Measurements from ENCODE around the gene PGBD1.
A peak's percentile ranks its signal among the peaks of the same experiment; 100 is the strongest.

Gene PGBD1

DNA sequence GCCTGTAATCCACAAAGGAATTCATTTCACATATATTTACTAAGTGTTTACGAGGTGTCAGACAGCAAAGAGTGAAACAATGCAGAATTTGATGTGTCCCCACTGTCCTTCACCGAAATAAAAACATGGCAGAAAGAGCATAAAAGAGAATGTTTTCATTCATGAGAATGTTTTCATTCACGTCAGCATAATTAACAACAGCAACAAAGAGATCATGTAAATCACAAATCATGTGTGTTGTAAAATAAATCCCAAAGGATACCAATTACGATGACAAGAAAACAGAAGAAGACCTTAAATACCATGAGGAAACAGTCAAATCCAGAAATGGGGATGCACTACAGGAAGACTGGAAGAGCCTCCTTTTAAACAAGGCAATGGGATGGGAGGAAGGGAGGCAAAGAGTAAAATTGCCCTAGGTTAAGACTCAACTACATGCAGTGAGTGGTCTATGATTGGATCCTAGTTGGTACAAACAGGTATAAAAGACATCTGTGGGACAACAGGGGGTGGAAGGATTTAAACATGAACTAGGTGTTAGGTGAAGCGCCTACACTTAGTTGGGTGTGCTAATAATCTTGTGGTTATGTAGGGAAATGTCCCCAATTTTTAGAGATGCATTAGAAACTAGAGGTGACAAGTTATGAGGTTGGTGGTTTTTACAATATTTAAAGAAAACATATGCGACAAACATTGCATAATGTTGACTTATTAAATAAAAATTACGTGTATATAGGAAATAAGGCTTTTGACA is 53.1 kb downstream of the PGBD1 start:
- DNase-seq (ENCODE audit: low read depth): no peak
- TF ChIP-seq, protein P1, sequence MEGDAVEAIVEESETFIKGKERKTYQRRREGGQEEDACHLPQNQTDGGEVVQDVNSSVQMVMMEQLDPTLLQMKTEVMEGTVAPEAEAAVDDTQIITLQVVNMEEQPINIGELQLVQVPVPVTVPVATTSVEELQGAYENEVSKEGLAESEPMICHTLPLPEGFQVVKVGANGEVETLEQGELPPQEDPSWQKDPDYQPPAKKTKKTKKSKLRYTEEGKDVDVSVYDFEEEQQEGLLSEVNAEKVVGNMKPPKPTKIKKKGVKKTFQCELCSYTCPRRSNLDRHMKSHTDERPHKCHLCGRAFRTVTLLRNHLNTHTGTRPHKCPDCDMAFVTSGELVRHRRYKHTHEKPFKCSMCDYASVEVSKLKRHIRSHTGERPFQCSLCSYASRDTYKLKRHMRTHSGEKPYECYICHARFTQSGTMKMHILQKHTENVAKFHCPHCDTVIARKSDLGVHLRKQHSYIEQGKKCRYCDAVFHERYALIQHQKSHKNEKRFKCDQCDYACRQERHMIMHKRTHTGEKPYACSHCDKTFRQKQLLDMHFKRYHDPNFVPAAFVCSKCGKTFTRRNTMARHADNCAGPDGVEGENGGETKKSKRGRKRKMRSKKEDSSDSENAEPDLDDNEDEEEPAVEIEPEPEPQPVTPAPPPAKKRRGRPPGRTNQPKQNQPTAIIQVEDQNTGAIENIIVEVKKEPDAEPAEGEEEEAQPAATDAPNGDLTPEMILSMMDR (IDR thresholded peaks at IDR 0.05; ENCODE audit: insufficient read depth, low read depth, low read length, missing control alignments): no peak
- no peak overlapping the region for H3K4me3 ChIP-seq (ENCODE audit: low read length)

DNA sequence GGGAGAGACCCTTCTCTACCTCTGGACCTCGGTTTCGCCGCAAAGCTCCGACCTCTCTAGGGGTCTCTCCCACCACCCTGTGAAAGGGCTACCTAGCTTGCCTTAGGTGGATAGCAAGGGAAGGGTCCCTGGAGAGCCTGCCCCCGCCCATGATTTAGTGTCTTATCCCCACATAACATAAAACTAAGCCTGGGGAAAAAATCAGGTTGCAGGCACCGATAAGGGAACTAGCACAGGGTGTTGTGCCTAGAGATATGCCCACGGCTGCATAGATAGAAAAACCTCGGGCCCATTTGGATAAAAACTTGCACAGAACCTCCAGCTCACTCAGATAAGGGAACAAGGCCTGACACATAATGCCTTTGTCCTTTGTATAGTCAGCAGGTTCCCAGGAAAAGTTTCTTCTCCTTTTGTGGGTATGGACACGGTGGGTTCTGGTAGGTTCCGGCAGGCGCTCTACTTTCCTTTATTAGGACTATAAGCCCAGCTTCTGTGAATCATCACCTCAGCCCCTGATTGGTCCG is 53.7 kb downstream of the PGBD1 start:
- TF ChIP-seq, protein P1 (IDR thresholded peaks at IDR 0.05; ENCODE audit: insufficient read depth, low read depth, low read length, missing control alignments): no peak
- no peak for DNase-seq (ENCODE audit: low read depth)
- H3K4me3 ChIP-seq (ENCODE audit: low read length): peak overlapping the region; percentile 73

DNA sequence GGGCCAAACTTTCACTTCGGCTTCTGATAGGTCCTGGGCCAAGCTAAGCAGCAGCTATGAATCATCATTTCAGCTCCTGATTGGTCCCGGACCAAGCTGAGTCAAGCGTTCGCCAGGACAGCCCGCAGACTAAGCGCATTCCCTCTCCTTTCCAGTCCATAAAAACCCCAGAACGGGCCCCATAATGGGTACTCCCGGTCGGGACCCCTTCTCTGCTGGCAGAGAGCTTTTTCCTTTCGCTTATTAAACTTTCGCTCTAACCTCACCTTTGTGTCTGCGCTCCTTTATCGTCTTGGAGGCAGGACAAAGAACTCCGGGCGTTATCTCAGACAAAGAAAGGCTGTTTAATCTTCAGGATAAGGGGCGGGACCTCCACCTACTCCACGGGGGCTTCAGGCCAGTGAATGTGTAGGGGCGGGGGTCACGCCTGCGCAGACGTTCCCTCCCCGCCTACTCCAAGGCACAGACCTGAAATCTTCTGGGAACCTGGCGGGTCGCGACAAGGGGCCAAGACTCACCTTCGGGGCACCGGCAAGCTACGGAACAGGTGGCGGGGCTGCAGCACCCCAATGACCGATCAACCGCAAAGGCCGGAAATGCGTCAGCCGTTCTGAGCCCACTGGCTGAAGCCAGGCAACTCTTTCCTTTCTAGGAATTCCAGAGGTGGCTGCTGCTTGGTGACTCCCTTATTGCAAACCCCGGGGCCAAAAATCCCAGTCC is 54.4 kb downstream of the PGBD1 start, which contains the start of gene ZSCAN31:
Gene ZSCAN31 (minus strand): TSS at position 585 of the 720 bp plus-strand sequence. CDS start 6,465 bp downstream, outside the sequence.
- TF ChIP-seq, protein P1 (IDR thresholded peaks at IDR 0.05; ENCODE audit: insufficient read depth, low read depth, low read length, missing control alignments): no peak
- peak within 1 kb of the TSS; percentile 73 for H3K4me3 ChIP-seq (ENCODE audit: low read length)
- DNase-seq (ENCODE audit: low read depth): peak; percentile 98

DNA sequence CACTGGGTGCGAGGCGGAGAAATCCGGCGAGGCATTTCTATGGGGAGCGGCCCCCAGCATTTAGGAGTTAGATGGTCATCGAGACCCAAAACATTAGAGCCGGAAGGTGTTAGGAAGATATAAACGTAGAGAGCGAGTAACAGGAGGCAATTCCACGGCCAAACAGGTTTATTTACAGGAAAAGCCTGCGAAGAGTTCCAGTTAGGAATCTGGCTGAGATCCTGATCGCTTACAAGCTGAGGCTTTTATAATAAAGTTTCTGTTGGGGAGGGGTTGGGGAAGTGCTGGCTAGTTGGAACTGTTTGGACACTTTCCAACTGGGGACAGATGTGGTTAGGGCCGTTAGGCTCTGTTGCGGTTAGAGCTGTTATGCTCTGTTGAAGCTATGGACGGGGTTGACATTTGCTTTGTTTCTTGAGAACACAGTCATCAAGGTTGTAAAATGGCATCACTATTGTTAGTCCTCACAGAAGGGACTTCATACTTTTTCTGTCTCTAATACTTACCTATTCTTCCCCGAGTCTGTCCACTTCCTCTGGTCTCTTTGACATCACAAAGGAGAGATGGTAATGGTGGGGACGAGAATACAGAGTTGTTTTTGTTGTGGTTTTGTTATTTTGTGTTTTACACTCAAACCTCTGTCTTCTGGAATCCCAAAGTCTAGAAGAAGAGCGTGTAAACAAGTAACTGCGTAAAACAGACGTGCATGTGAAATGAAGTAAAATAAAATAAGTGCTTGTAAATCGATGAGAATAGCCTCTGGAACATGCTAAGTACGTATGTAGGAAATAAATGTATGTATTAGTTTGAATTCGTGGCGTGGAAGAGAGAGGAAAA is 55.1 kb downstream of the PGBD1 start:
- TF ChIP-seq, protein P1 (IDR thresholded peaks at IDR 0.05; ENCODE audit: insufficient read depth, low read depth, low read length, missing control alignments): no peak
- H3K4me3 ChIP-seq (ENCODE audit: low read length): peak overlapping the region; percentile 73
- DNase-seq (ENCODE audit: low read depth): peak; percentile 37

DNA sequence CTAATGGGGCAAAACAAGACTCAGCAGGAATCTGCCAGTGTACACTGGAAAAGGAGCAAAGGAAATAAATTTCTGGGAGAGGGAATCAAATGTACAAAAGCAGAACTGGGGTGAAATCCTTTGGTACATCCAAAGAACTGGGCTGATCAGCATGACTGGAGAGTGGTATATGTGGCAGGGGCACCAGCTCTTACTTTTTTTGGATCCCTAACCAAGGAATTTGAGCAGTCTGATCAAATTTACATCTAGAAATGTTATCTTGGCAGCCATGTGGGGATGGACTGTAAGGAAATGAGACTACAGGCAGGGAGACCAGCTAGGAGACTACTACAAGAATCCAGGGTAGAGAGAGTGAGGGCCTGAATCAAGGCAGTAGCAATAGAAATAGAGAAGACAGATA is 55.7 kb downstream of the PGBD1 start:
- TF ChIP-seq, protein P1 (IDR thresholded peaks at IDR 0.05; ENCODE audit: insufficient read depth, low read depth, low read length, missing control alignments): no peak
- DNase-seq (ENCODE audit: low read depth): no peak
- H3K4me3 ChIP-seq (ENCODE audit: low read length): no peak overlapping the region

DNA sequence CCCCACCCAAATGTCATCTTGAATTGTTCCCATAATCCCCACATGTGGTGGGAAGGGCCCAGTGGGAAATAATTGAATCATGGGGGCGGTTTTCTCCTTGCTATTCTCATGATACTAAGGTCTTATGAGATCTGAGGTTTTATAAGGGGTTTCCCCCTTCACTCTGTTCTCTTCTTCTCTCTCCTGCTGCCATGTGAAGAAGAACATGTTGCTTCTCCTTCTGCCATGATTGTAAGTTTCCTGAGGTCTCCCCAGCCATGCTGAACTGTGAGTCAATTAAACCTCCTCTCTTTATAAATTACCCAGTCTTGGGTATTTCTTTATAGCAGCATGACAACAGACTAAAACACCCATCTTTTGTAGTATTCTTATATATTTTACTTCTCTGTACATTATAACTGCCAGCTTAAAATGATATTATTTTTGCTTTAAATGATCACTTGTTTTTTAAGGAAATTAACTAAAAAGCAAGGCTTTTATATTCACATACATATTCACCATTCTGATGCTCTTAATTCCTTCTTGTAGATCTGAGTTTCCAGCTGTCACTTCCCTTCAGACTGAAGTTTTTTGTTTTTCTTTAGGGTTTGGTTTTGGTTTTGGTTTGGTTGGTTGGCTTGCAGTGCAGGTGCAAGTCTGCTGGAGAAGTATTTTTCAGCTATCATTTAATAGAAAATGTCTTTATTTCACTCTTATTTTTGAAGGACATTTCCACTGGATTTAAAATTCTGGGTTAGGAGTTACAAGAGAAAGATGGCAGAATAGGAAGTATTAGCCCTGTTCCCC is 59.1 kb downstream of the PGBD1 start:
- no peak for DNase-seq (ENCODE audit: low read depth)
- TF ChIP-seq, protein P1 (IDR thresholded peaks at IDR 0.05; ENCODE audit: insufficient read depth, low read depth, low read length, missing control alignments): no peak
- H3K4me3 ChIP-seq (ENCODE audit: low read length): no peak overlapping the region
